Measurements from ENCODE around the gene ZCWPW1. TPM values are rescaled to one million over a fixed set of nuclear protein-coding genes. Genes with fewer than 3 reads are reported as not detected.

ZCWPW1 gene
- 1.3 and 1.9 TPM in 2 replicates for total RNA-seq

GRCh38 chr7:100428199-100428966, at the start of gene ZCWPW1:
Gene ZCWPW1 (minus strand): TSS chr7:100428703. CDS start chr7:100420649, 8,054 bp downstream.
- intact Hi-C loops (cut with micrococcal nuclease): loop anchor here (1.0 to 5.0 kb wide), 7 partner anchors 8 to 924 kb away; partner anchors contain the start of genes MBLAC1, PPP1R35, TSC22D4 and ZKSCAN5

GRCh38 chr7:100477871-100478267, 49.4 kb upstream of the ZCWPW1 start:
- intact Hi-C loops (cut with micrococcal nuclease): loop anchor here (2.0 to 5.0 kb wide), 5 partner anchors 41 to 229 kb away; partner anchors contain the start of genes AGFG2, GNB2, MEPCE and POP7

- intact Hi-C loops (cut with micrococcal nuclease): loop anchor here (5.0 kb wide), 1 partner anchor 230 kb away; the partner anchor contains the start of gene POP7
Measured at GRCh38 chr7:100476903-100477870, 48.7 kb upstream of the ZCWPW1 start.

- intact Hi-C loops (cut with micrococcal nuclease): loop anchor here (5.0 kb wide), 1 partner anchor 231 kb away; the partner anchor contains the start of gene POP7
Measured at GRCh38 chr7:100476101-100476780, 47.7 kb upstream of the ZCWPW1 start.

GRCh38 chr7:100475549-100475948, 47.0 kb upstream of the ZCWPW1 start:
- intact Hi-C loops (cut with micrococcal nuclease): loop anchor here (5.0 kb wide), 1 partner anchor 232 kb away; the partner anchor contains the start of gene POP7

GRCh38 chr7:100472854-100473499, 44.5 kb upstream of the ZCWPW1 start:
- intact Hi-C loops (cut with micrococcal nuclease): no loop called here

- intact Hi-C loops (cut with micrococcal nuclease): no loop called here
Measured at GRCh38 chr7:100472121-100472851, 43.8 kb upstream of the ZCWPW1 start.

GRCh38 chr7:100471021-100471420, 42.5 kb upstream of the ZCWPW1 start:
- intact Hi-C loops (cut with micrococcal nuclease): no loop called here

- intact Hi-C loops (cut with micrococcal nuclease): loop anchor here (1.0 kb wide), 2 partner anchors 10 to 90 kb away; partner anchors contain the start of gene TSC22D4
Measured at GRCh38 chr7:100469227-100470044, 40.9 kb upstream of the ZCWPW1 start.

- intact Hi-C loops (cut with micrococcal nuclease): no loop called here
Measured at GRCh38 chr7:100467638-100468373, 39.3 kb upstream of the ZCWPW1 start.

- intact Hi-C loops (cut with micrococcal nuclease): no loop called here
Measured at GRCh38 chr7:100466653-100467605, 38.4 kb upstream of the ZCWPW1 start.

- intact Hi-C loops (cut with micrococcal nuclease): no loop called here
Measured at GRCh38 chr7:100465702-100466311, 37.3 kb upstream of the ZCWPW1 start.

- intact Hi-C loops (cut with micrococcal nuclease): no loop called here
Measured at GRCh38 chr7:100465299-100465698, 36.8 kb upstream of the ZCWPW1 start.

GRCh38 chr7:100464791-100465190, 36.3 kb upstream of the ZCWPW1 start:
- intact Hi-C loops (cut with micrococcal nuclease): no loop called here

- intact Hi-C loops (cut with micrococcal nuclease): no loop called here
Measured at GRCh38 chr7:100464210-100464660, 35.7 kb upstream of the ZCWPW1 start, which contains the start of gene SPACDR. Gene SPACDR (minus strand): TSS chr7:100464260. CDS start chr7:100464025, 235 bp downstream.

- intact Hi-C loops (cut with micrococcal nuclease): no loop called here
Measured at GRCh38 chr7:100457033-100457432, 28.5 kb upstream of the ZCWPW1 start.

Data from T-helper 2 cell treated with Interferon-gamma antibody and Interleukin-4, amounts not matched to agents 100 ng/mL and 5 ng/mL, for 36 hours (primary cell).